GM23338 (cell line): ENCODE measurements around the gene ASMT. TPM values are rescaled to one million over a fixed set of nuclear protein-coding genes. Genes with fewer than 3 reads are reported as not detected.

Experiments
- ATAC-seq: fragments of 200-7000 bp; cut with Tn5 transposase; 3 replicates; pipeline ENCODE4 v1.9.1; 2020
- DNase-seq: peaks from one replicate; pipeline ENCODE4 v3.0.0-alpha.2; 2015; ENCODE audit warnings: low spot score
- H2AFZ ChIP-seq: fragments of 200-600 bp; sonication (generic); 2 replicates; pipeline ENCODE4 v1.8.0; 2016; ENCODE audit warnings: antibody characterized with exemption, mild to moderate bottlenecking, moderate library complexity
- H3F3A ChIP-seq: fragments of 200-600 bp; sonication (generic); replicated peaks from 2 replicates; pipeline ENCODE4 v1.8.0; 2017; ENCODE audit warnings: antibody characterized with exemption, mixed run types, low read depth
- H3K27ac ChIP-seq: fragments of 200-600 bp; sonication (generic); 2 replicates; pipeline ENCODE4 v1.6.1; 2016; ENCODE audit warnings: low read depth
- H3K27me3 ChIP-seq: fragments of 200-600 bp; sonication (generic); 2 replicates; pipeline ENCODE4 v1.8.0; 2016; ENCODE audit warnings: mild to moderate bottlenecking, mixed run types, moderate library complexity; ENCODE audit not compliant: insufficient read depth
- H3K36me3 ChIP-seq: fragments of 200-600 bp; sonication (generic); 2 replicates; pipeline ENCODE4 v1.8.0; 2016; ENCODE audit warnings: mild to moderate bottlenecking; ENCODE audit not compliant: insufficient read depth
- H3K4me1 ChIP-seq: fragments of 200-600 bp; sonication (generic); 2 replicates; pipeline ENCODE4 v1.8.0; 2016; ENCODE audit warnings: mild to moderate bottlenecking, moderate library complexity; ENCODE audit not compliant: insufficient read depth
- H3K4me2 ChIP-seq: fragments of 200-600 bp; sonication (generic); 2 replicates; pipeline ENCODE4 v1.7.1; 2017; ENCODE audit warnings: mixed run types
- H3K4me3 ChIP-seq: fragments of 200-600 bp; sonication (generic); 2 replicates; pipeline ENCODE4 v1.6.1; 2016; ENCODE audit warnings: mixed run types
- H3K79me2 ChIP-seq: fragments of 200-600 bp; sonication (generic); replicated peaks from 2 replicates; pipeline ENCODE4 v1.8.0; 2017; ENCODE audit warnings: mild to moderate bottlenecking; ENCODE audit not compliant: insufficient read depth
- H3K9me2 ChIP-seq: fragments of 200-600 bp; sonication (generic); 2 replicates; pipeline ENCODE4 v1.8.0; 2017; ENCODE audit not compliant: insufficient read depth
- H4K20me1 ChIP-seq: fragments of 200-600 bp; sonication (generic); replicated peaks from 2 replicates; pipeline ENCODE4 v1.8.0; 2017; ENCODE audit warnings: mild to moderate bottlenecking; ENCODE audit not compliant: insufficient read depth
- H3K27ac Mint-ChIP-seq: 2 replicates; pipeline ENCODE4 v1.8.0; 2020; ENCODE audit warnings: inconsistent platforms, mild to moderate bottlenecking, moderate library complexity, mixed read lengths
- H3K27me3 Mint-ChIP-seq: 3 replicates; pipeline ENCODE4 v1.8.0; 2022; ENCODE audit warnings: low read depth, mild to moderate bottlenecking, moderate library complexity, mixed read lengths, inconsistent platforms; ENCODE audit not compliant: insufficient read depth, poor library complexity
- H3K36me3 Mint-ChIP-seq: 3 replicates; pipeline ENCODE4 v1.8.0; 2021; ENCODE audit warnings: low read depth, mild to moderate bottlenecking, inconsistent platforms, moderate library complexity, mixed read lengths
- H3K4me1 Mint-ChIP-seq: 3 replicates; pipeline ENCODE4 v1.8.0; 2020; ENCODE audit warnings: mild to moderate bottlenecking, inconsistent platforms, mixed read lengths
- H3K4me3 Mint-ChIP-seq: 3 replicates; pipeline ENCODE4 v1.8.0; 2021; ENCODE audit warnings: moderate library complexity, mild to moderate bottlenecking, inconsistent platforms, mixed read lengths
- H3K9me3 Mint-ChIP-seq: 3 replicates; pipeline ENCODE4 v1.8.0; 2020; ENCODE audit warnings: moderate library complexity, mild to moderate bottlenecking, inconsistent platforms, mixed read lengths
- CREB1 ChIP-seq: fragments of 250-450 bp; sonication (Bioruptor Pico); IDR thresholded peaks from 2 replicates; pipeline ENCODE4 v1.5.0; 2020; ENCODE audit warnings: low read depth, mild to moderate bottlenecking, moderate library complexity
- CTCF ChIP-seq, 2 experiments: fragments of 200-600 bp in 1 of 2; sonication (generic) in 1 of 2; conservative IDR thresholded peaks; 2 replicates each; pipeline versions ENCODE4 v1.5.1 to v1.6.1; 2016 to 2017; ENCODE audit warnings: antibody characterized with exemption in 2 of 2, low read depth in 2 of 2, mild to moderate bottlenecking in 2 of 2, moderate library complexity in 1 of 2
- ETS1 ChIP-seq: IDR thresholded peaks from 2 replicates; pipeline ENCODE4 v1.6.1; 2016; ENCODE audit warnings: antibody characterized with exemption
- EZH2 ChIP-seq: fragments of 200-600 bp; sonication (generic); IDR thresholded peaks from one replicate; pipeline ENCODE4 v1.8.0; 2017; ENCODE audit warnings: antibody characterized with exemption, mild to moderate bottlenecking, low read depth; ENCODE audit not compliant: unreplicated experiment
- EZH2phosphoT487 ChIP-seq: fragments of 200-600 bp; sonication (generic); IDR thresholded peaks from one replicate; pipeline ENCODE4 v1.8.1; 2018; ENCODE audit warnings: antibody characterized with exemption; ENCODE audit not compliant: unreplicated experiment
- JUNB ChIP-seq: IDR thresholded peaks from one replicate; pipeline ENCODE4 v1.6.1; 2016; ENCODE audit warnings: antibody characterized with exemption; ENCODE audit not compliant: unreplicated experiment
- NANOG ChIP-seq: IDR thresholded peaks from 2 replicates; pipeline ENCODE4 v1.6.1; 2016; ENCODE audit warnings: antibody characterized with exemption, borderline replicate concordance
- POLR2AphosphoS5 ChIP-seq: IDR thresholded peaks from 2 replicates; pipeline ENCODE4 v1.6.1; 2016; ENCODE audit warnings: antibody characterized with exemption, low read depth
- REST ChIP-seq: IDR thresholded peaks from one replicate; pipeline ENCODE4 v1.6.1; 2018; ENCODE audit warnings: antibody characterized with exemption; ENCODE audit not compliant: unreplicated experiment
- STAT1 ChIP-seq: IDR thresholded peaks from one replicate; pipeline ENCODE4 v1.6.1; 2016; ENCODE audit warnings: antibody characterized with exemption; ENCODE audit not compliant: unreplicated experiment
- ZNF114 ChIP-seq: fragments of 250-450 bp; sonication (Bioruptor Pico); IDR thresholded peaks from 2 replicates; pipeline ENCODE4 v1.5.0; 2020; ENCODE audit warnings: mild to moderate bottlenecking, moderate library complexity
- ZNF331 ChIP-seq: fragments of 250-450 bp; sonication (Bioruptor Pico); IDR thresholded peaks from 2 replicates; pipeline ENCODE4 v1.5.0; 2020; ENCODE audit warnings: low read depth, mild to moderate bottlenecking, moderate library complexity
- ZNF462 ChIP-seq: fragments of 250-450 bp; sonication (Bioruptor Pico); IDR thresholded peaks from 2 replicates; pipeline ENCODE4 v1.5.0; 2020; ENCODE audit warnings: mild to moderate bottlenecking, moderate library complexity
- polyA plus RNA-seq: library from polyadenylated mRNA; unstranded; fragments of >200 nt; fragmentation: Nextera tagmentation; extraction: Ambion mirVana; gene quantifications from 2 replicates; pipeline ENCODE4 v1.2.1, GENCODE V29; 2016
- total RNA-seq: library from RNA; depleted of rRNA; stranded (reverse); fragments of >200 nt; shearing (Covaris generic); gene quantifications from 2 replicates; pipeline ENCODE4 v1.2.3, GENCODE V29; 2014

The ASMT gene
- total and polyA plus RNA-seq, 2 experiments from 2014 or later, result 0.53 to 2.4 TPM

DNA sequence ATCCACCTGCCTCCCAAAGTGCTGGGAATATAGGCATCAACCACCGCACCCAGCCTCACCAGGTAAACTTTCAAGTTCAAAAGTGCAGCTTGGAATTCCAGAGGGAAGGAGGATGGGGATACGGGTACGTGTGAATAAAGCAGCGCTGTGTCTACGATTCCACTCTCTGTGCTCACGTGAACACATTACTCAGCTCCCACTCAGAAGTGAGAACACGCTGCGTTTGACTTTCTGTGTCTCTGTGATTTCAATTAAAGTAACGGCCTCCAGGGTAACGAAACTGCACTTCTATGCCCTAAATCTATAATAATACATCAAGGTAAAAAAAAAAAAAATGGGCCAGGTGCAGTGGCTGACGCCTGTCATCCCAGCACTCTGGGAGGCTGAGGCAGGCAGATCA is 8.4 kb upstream of the ASMT start:
- peaks cover 6% of the 10 kb centered on the region for H3K27me3 Mint-ChIP-seq
- ATAC-seq (no peak), DNase-seq (no peak)
- H3K27ac ChIP-seq, result no peak overlapping the region
- H3K4me3 Mint-ChIP-seq, result no peak overlapping the region
- H3K4me3 ChIP-seq, result no peak overlapping the region
- no peaks in the 10 kb centered on the region for H3K4me1 Mint-ChIP-seq
- no peaks in the 10 kb centered on the region for H3K4me1 ChIP-seq
- H3F3A ChIP-seq, result no peaks in the 10 kb centered on the region
- peaks cover 11% of the 10 kb centered on the region for H3K36me3 ChIP-seq
- no peaks in the 10 kb centered on the region for H3K27me3 ChIP-seq
- no peak for TF ChIP-seq ZNF114 (CRISPR knock-in tag)
- TF ChIP-seq ZNF462, result no peak
- TF ChIP-seq CTCF (conservative IDR thresholded peaks at IDR 0.05; ENCODE audit: low read depth in 2 of 2), result no peak
- TF ChIP-seq STAT1, result no peak
- no peak for TF ChIP-seq REST
- TF ChIP-seq EZH2, result no peak
- TF ChIP-seq NANOG, result no peak
- no peak for TF ChIP-seq ETS1
- TF ChIP-seq EZH2phosphoT487, result no peak
- no peak for TF ChIP-seq ZNF331 (CRISPR knock-in tag)
- TF ChIP-seq POLR2AphosphoS5, result no peak
- no peak for TF ChIP-seq CREB1 (CRISPR knock-in tag)
- no peak for TF ChIP-seq JUNB
- peaks cover 54% of the 10 kb centered on the region for H3K9me3 Mint-ChIP-seq
- no peaks in the 10 kb centered on the region for H3K9me2 ChIP-seq
- 0 out of 2 replicates have a peak, but pooled peaks cover 6% of the 10 kb centered on the region for H3K79me2 ChIP-seq
- no peak overlapping the region for H2AFZ ChIP-seq
- H3K27ac Mint-ChIP-seq, result no peak overlapping the region
- H3K4me2 ChIP-seq, result no peak overlapping the region
- no peaks in the 10 kb centered on the region; the same call in 1 of the 2 replicates for H4K20me1 ChIP-seq
- H3K36me3 Mint-ChIP-seq, result peaks cover 32% of the 10 kb centered on the region
